ENCODE measurements around the gene MSANTD1. TPM values are rescaled to one million over a fixed set of nuclear protein-coding genes. Genes with fewer than 3 reads are reported as not detected.

Gene MSANTD1
- total RNA-seq = 0.65 TPM in 2 replicates

GRCh38 chr4:3248811-3249661 lies at the start of gene MSANTD1:
Gene MSANTD1, plus strand, starts transcription at chr4:3249159. Its CDS starts 64 bp downstream, at chr4:3249223.

GRCh38 chr4:3292571-3293400 lies 43.8 kb downstream of the MSANTD1 start, which contains the start of gene RGS12:
Gene RGS12, plus strand, starts transcription at chr4:3293021. Its CDS starts 23,150 bp downstream, at chr4:3316171.

Other genes starting within 250 kb of the MSANTD1 start
- gene HTT-AS, start 174.6 kb upstream of the MSANTD1 start, total RNA-seq = not detected in 2 replicates
- gene HTT, start 174.5 kb upstream of the MSANTD1 start, total RNA-seq = 40.6 and 49.0 TPM in 2 replicates
- 19.5 and 25.7 TPM in 2 replicates for gene RGS12, start 43.9 kb downstream of the MSANTD1 start, total RNA-seq
- gene HGFAC, start 192.8 kb downstream of the MSANTD1 start, total RNA-seq = 0.32 TPM in 1 of 2 replicates, not detected in the other
- 0.13 and 0.22 TPM in 2 replicates for gene DOK7, start 214.1 kb downstream of the MSANTD1 start, total RNA-seq